ENCODE results near the gene MCM9.
"Not testable (repeated sequence)": the region's sequence is repeated elsewhere in the genome, so short reads cannot be mapped to it uniquely, and the experiment has no call there.

MCM9 gene

DNA sequence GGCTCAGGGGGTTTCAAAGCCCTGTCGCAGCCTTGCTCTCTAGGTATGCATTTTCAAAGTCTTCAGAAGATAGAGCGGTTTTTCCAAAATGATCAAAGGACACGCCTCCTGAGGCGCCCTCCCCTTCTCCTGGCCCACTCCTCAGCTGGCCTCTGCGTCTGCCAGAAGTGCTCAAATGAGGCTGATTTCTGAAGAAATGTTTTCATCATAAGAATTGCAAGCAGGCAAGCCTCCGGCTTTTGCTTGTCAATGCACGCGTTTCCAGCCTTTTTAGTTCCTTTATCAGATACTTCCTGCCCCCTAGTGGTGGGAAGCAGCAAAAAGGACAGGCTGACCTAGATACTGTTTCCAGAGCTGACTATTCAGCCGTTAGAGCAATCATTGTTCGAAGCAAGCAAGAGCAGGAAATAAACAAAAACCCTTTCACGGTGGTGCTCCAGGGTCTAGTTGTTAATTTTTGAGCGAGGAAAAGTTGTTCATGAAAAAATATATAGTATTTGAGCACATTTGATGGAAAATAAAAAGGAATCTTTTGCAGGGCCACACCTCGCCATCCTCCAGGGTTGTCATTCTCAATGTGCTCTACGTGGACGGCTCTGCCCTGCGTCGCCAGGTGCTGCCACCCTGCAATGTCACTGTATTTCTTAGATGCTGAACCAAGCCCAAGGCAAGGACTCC, 134.4 kb downstream of the MCM9 start:
- peak; percentile 93 for DNase-seq (ENCODE audit: low read depth, low spot score)

DNA sequence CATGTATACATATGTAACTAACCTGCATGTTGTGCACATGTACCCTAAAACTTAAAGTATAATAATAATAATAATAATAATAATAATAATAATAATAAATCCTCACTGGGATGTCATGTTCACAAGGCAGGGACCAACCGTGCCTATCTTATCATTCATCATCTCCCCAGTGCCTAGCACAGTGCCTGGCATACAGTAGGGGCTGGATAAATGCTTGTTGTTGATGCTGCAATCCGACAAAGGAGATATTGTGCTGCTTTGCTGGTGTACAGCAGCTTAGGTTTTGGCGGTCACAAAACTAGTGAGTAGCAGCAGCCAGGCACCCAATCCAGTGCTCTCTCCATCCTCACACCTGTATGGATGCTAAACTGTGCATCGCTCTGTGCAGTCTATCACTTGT, 135.1 kb downstream of the MCM9 start:
- DNase-seq (ENCODE audit: low read depth, low spot score) = no peak

DNA sequence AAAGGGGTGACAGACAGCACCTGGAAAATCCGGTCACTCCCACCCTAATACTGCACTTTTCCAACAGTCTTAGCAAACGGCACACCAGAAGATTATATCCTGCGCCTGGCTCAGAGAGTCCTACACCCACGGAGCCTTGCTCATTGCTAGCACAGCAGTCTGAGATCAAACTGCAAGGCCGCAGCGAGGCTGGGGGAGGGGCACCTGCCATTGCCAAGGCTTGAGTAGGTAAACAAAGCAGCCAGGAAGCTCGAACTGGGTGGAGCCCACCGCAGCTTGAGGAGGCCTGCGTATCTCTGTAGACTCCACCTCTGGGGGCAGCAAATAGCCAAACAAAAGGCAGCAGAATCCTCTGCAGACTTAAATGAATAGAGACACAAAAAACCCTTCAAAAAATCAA, 138.4 kb downstream of the MCM9 start:
- not testable (repeated sequence) for DNase-seq (ENCODE audit: low read depth, low spot score)

DNA sequence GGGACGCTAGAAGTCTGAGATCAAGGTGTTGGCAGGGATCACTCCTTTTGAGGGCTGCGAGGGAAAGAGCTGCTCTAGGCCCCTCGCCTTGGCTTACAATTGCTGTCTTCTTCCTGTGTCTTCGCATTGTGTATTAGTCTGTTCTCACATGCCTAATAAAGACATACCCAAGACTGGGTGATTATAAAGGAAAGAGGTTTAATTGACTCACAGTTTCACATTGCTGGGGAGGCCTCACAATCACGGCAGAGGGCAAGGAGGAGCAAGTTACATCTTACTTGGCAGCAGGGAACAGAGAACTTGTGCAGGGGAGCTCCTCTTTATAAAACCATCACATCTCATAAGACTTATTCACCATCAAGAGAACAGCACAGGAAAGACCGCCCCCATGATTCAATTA, 143.5 kb downstream of the MCM9 start:
- DNase-seq (ENCODE audit: low read depth, low spot score) = no peak

DNA sequence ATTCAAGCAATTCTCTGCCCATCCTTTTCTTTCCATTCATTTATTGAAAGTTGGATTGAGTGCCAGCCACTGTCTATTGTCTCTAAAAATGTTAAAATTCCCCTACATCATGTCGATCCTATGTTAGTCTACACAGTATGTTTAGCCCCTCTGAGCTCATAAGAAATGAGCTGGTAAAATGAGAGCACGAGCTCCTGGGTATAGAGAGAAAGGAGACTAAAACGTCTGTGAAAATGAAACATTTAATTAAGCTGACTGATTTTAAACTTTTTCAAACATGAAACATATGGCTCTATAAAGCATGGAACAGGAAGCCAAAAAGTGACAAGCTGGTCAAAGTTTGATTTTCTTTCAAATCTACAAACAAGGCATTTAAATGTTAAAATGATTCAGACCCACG, 145.0 kb downstream of the MCM9 start:
- no peak for DNase-seq (ENCODE audit: low read depth, low spot score)

DNA sequence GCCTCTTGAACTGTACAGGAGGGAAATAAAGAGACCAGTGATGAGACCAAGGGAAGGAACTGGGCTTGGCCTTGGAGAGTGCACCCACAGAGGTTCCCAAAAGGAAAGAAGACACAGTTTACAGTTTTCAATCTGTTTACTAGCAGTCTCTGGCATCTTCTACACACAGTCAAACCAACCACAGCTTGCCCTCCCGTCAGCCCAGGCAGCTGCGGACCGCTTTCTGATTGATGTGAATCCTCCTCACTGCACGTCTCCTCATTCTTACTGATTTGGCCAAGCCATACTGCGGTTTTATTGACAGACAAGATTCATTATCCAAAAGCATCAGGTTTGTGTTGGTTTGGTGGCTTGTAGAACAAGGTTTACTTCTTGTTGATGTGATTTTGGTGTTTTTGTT, 145.5 kb downstream of the MCM9 start:
- no peak for DNase-seq (ENCODE audit: low read depth, low spot score)

DNA sequence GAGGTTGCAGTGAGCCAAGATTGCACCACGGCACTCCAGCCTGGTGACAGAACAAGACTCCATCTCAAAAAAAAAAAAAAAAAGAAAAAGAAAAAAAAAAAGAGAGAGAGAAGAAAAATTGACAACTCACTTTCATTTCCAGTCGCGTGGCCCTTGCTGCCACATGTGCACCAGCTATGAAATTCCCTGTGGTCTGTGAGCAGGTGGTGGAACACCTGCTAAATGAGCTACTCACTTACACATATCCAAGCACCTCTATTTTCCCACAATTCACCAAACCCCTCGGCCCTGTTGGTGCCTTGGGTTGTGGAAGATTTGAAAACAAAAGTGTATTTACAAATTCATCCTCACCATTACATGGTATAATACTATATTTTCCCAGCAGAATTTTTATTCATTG, 146.3 kb downstream of the MCM9 start:
- DNase-seq (ENCODE audit: low read depth, low spot score) = no peak

DNA sequence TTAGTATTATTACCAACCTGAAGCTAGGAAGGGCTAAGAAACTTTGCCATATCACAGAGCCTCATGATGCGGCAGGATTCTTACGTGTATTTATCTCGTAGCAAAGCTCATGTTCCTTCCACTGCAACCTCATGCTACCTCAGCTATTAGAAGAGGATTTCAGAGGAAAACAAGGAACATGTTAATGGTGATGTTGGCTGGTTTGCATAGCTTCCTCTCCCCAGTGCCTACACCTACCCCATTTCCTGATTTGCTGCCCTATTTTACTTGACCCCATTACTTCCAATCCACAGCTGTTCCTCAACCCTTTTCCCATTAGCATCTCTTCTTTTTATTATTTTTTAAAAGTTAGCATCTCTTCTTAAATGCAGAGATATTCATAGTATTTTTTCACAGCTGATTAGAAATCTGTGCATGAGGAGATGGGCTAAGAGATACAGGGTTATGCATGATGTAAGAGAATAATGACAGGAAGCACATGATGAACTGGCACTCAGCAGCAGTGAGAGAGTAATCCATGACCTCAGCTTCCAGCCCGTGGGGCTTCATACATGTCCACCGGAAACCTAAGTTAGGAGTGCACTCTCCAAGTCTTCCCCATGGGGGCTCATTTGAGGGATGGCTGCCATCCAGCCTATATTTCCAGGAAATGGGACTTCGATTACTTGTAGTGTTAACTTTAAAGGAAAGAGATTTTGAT, 147.1 kb downstream of the MCM9 start:
- DNase-seq (ENCODE audit: low read depth, low spot score) = no peak

DNA sequence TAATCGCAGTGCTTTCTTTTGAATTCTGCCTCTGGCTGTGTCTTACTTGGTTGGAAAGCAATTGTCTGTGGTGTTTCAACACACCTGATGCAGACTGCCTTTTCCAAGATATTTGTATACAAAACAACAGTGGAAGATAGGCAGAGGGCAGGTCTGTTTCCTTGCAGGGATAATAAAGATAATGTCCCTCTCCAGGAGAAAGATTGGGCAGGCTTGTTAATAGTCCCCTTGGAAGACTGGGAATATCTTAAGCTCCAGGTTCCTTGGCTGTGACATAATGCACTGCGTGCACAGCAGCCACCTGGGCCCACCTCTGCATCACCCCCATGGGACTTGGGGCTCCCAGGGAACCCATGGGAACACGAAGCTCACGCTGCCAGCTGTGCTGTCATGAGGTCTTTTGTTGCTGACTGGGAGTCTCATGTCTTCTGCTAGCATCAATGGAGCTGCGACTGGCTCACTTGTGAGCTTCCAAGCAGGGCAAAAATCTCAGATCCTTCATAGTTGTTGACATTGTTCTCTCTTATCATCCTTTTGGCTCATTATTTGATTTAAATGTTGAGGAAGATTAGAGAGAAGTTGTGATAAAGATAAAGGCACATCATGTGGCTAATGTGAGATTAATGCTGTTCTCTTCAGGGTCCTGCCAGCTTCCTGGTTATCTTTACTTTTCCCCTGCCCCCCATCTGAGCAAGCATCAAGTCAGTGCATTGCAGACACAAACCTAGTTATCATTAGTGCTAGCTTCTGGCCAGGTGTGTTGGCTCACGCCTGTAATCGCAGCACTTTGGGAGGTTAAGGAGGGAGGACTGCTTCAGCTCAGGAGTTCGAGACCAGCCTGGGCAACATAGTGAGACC, 148.1 kb downstream of the MCM9 start:
- DNase-seq (ENCODE audit: low read depth, low spot score) = no peak

DNA sequence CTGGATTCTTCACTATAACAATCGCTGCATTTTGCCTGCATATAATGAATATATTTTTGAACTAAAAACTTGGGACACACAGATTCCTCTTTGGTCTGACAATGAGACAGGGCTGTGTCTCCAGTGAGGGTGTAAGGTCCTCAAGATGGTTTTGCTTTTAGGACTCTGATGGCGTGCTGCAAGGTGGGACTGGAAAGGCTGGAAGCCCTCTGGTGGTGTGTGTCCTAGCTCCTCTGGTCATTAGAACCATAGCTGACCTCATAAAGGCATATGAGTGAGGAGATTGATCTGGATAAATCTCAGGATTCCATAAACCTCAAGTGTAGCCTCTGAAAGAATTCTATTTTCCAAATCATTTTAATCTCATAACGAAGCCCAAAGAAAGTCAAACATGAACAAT, 149.4 kb downstream of the MCM9 start:
- no peak for DNase-seq (ENCODE audit: low read depth, low spot score)

DNA sequence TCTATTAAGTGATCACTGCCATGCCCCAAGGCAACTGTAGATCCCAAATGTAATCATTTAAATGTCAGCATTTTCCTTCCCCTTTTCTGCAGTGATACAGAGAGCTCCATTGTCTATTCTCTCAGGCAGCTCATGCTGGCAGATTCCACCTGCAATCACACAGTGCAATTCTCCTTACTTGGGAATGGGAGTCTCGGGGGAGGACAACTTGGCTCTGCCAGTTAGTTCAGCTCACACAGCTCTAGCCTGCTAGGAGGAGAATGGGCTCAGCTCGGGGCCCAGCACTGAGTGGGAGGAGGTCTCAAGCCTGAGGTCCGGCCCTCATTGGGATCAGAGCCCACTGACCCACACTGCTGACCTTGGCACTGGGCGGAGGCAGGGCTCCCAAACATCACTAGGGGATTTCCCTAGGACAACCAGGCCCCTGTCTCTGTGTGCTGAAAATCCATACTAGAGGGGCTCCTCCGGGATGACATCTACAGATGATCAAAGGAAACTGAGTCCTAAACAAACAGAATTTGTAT, 150.3 kb downstream of the MCM9 start:
- no peak for DNase-seq (ENCODE audit: low read depth, low spot score)

DNA sequence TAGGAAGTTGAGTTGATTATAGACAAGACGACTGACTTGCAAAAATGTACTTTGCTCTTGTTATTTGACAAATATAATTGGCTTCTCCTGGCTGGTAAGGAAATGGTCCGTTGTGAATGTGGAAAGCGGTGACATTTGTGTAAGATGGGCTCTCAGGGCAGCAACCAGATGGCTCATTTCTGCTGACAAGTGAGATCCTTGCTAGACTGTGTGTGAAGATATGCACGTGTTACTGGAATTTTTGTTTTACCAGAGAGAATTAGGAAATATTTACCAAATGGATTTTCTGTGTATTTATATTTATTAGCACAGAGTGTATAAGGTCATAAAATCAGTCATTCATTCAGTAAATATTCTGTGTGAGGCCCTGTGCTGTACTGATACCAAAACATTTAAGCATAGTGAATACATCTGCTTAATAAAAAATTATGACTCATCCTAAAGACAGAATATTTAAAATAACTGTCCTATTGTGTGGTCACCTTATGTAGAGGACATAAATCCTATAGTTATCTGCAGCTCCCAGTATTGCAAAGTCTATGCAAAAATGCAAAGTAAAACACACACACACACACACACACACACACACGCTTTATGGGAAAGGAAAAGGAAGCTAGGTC, 150.9 kb downstream of the MCM9 start:
- DNase-seq (ENCODE audit: low read depth, low spot score) = no peak

DNA sequence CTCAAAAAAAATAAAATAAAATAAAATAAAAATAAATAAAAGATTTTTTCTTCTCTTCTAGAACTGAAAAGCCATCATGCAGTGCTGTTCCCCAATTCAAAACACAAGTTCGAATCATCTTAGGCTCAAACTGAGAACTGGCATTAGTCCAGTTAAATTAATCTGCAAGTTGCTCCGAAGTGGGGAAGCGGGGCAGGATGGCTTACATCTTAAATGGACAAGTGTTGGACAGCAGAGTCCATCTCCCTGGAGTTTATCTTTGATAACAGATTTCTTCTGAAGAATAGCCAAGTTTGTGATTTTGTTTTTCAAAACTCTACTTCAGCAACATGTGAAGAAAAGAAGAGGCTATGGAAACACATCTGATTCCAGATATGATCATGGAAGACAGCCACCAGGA, 152.3 kb downstream of the MCM9 start:
- no peak for DNase-seq (ENCODE audit: low read depth, low spot score)

DNA sequence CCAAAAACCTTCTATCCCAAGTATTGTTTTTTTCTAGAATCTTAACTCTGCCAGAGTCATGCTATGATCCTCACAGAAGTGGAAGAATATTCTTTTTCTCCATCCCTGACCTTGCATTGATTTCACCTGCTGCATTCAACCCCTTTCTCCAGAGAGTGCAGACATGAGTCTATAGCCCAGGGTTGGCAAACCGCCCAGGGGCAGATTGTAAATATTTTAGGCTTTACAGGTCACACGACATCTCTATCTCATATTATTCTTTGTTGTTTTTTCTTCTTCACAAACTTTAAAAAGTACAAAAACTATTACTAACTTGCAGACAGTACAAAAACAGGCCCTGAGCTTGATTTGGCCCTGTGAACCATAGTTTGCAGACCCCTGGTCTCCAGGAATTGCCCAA, 153.1 kb downstream of the MCM9 start:
- DNase-seq (ENCODE audit: low read depth, low spot score) = no peak

DNA sequence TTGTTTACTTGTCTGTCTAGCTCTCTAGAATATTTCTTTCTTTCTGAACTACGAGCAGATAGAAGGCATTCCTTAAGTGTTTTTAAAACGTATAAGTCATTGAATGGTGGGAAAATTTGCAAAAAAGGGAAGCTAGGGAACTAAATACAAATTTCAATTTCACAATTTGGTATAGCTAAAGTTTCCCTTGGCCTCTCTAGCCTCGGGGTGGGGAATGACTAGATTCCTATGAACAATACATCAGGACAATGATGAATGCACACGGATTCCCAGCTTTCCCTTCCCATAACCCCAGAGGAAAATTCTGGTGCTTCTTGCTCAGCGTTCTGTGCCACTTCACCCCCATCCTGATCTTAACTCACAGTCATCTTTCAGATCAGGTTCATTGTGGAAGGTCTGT, 154.3 kb downstream of the MCM9 start:
- no peak for DNase-seq (ENCODE audit: low read depth, low spot score)

DNA sequence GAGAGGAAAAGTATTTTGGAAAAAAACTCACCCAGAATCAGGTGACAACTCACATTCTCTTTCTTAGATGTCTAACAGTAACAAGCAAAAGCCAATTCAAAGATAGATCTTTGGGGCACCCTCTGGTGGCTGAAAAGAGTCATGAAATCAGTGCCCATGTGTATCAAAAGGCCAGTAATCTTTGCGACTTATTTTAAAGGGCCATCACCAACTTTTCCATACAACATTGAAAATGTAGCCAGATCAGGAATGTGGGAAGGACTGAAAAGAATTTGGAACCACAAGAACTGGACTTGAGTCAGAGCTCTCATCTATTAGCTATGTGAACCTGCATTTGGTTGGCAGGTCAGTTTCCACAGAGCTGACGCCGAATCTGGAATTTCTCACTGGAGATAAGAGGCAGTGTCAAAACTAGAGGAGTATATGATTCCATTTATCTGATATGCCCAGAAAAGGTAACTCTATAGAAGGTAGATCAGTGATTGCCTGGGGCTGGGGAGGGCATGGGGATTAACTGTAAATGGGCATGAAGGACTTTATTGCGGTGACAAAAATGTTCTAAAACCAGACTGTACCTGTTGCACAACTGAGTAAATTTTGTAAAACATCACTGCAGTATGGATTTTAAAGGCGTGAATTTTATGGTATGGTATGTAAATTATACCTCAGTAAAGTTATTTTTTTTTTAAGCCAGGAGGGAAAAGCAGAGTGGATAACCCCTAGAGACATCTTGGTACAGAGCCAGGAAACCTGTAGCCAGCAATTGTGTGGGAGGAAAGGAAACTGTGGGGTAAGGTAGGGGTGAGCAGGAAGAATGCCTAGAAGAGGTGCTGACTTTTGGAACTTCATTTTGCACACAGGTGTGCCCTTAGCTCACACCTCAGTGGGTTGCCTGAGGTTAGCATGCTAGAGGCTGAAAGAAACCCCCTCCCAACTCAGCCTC, 158.1 kb downstream of the MCM9 start:
- DNase-seq (ENCODE audit: low read depth, low spot score) = peak; percentile 93

DNA sequence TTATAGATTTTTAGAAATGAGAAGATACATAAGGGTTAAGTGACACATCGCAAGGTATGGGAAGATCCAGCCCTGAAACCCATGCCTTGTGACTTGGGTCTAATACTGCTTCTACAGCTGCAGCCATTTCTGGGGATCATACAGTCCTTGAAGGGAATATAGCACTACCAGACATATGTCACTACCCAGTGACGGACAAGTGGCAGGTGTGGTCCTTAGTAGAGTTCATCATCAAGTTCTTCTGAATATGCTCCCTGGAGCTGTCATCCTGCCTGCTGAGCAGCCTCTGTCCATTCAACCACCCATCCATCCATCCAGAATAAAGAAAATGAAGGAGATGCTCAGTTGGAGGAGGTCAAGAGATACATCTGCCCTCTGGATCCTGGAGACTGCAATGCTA, 159.6 kb downstream of the MCM9 start:
- DNase-seq (ENCODE audit: low read depth, low spot score) = no peak

DNA sequence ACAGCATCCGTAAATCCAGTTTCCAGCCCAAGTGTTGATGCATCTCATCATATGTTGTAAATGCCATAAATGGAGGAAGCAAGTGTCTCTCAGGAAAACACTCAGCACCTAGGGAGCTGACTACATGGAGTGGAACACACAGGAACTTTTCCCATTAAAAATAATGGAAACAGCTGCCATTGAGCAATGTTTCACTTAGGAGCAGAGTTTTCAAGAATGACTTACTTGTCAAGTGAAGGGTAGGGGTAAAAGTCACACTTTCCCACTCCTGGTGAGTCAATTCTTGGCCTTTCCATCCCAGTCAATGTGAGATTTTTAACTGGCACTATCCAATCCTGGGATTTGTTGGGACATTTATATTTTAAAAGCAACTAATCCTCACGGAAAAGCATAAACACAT, 160.4 kb downstream of the MCM9 start:
- no peak for DNase-seq (ENCODE audit: low read depth, low spot score)

DNA sequence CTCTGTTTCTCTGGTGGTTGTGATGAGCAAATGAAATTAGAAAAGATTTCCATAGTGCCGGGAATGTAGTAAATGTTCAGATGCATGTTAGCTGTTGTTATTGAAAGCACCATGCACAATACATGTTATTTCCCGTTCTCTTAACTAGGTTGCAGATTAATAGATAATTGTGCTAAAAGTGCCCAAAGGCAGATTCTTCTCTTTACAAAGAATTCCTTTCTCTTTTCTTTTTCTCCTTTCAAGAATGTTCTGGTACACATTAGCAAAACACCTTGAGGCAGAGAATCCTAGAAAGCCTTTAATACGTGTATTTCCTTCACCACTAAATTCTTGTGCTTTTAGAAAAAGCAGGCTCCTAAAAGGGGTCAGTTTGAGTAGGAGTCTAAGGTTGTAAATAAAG, 162.1 kb downstream of the MCM9 start:
- no peak for DNase-seq (ENCODE audit: low read depth, low spot score)

DNA sequence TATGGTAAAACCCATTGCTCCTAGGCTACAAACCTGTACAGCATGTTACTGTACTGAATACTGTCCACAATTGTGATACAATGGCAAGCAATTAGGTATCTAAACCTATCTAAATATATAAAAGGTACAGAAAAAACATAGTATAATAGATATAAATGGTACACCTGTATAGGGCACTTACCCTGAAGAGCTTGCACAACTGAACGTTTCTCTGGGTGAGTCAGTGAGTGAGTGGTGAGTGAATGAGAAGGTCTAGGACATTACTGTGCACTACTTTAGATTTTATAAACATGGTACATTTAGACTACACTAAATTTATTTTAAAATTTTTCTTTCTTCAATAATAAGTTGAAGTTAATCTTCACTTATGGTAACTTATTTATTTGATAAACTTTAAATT, 163.7 kb downstream of the MCM9 start:
- DNase-seq (ENCODE audit: low read depth, low spot score) = no peak

DNA sequence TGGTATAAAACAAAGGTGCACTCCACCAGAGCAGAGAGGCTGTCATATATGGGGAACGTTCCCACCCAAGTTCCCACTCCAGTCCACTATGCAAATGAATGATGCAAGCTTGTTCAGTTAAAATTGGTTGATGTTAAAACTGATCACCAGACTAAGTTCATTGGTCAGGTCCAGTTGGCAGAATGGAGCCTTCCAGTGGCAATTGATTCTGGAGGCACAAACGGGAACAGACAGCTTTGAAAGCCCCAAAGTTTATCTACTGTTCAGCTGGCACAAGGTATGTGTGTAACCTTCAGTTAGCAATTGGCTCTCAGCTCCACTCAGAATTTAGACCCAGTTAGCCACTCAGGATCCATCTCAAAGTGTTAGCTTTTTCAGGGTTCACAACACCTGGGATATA, 164.1 kb downstream of the MCM9 start:
- no peak for DNase-seq (ENCODE audit: low read depth, low spot score)
